GM19328 (cell line): Measurements from ENCODE around the gene ITPK1.
A peak's percentile ranks its signal among the peaks of the same experiment; 100 is the strongest.

Experiments
- ATAC-seq: cut with Tn5 transposase; IDR thresholded peaks from one replicate; pipeline ENCODE4 v1.9.1; 2021; ENCODE audit warnings: mild to moderate bottlenecking, moderate library complexity; ENCODE audit not compliant: unreplicated experiment

ITPK1 gene

GRCh38 chr14:93045965-93046704 is 69.6 kb downstream of the ITPK1 start:
- no peak for ATAC-seq

GRCh38 chr14:93045211-93045674 is 70.5 kb downstream of the ITPK1 start:
- ATAC-seq: no peak

GRCh38 chr14:93044556-93044955 is 71.2 kb downstream of the ITPK1 start:
- ATAC-seq: peak; percentile 52

- no peak for ATAC-seq
Observed at GRCh38 chr14:93044121-93044520, 71.6 kb downstream of the ITPK1 start.

GRCh38 chr14:93042968-93043940 is 72.5 kb downstream of the ITPK1 start:
- no peak for ATAC-seq

- no peak for ATAC-seq
Observed at GRCh38 chr14:93041830-93042229, 73.9 kb downstream of the ITPK1 start.

- no peak for ATAC-seq
Observed at GRCh38 chr14:93040982-93041381, 74.7 kb downstream of the ITPK1 start.

- ATAC-seq: no peak
Observed at GRCh38 chr14:93040443-93040842, 75.3 kb downstream of the ITPK1 start.

- ATAC-seq: no peak
Observed at GRCh38 chr14:93039649-93040315, 75.9 kb downstream of the ITPK1 start.

- no peak for ATAC-seq
Observed at GRCh38 chr14:93037351-93037750, 78.4 kb downstream of the ITPK1 start.

GRCh38 chr14:93036652-93037345 is 78.9 kb downstream of the ITPK1 start:
- ATAC-seq: no peak

GRCh38 chr14:93035917-93036651 is 79.6 kb downstream of the ITPK1 start:
- no peak for ATAC-seq

GRCh38 chr14:93035585-93035916 is 80.2 kb downstream of the ITPK1 start:
- no peak for ATAC-seq

- ATAC-seq: no peak
Observed at GRCh38 chr14:93034671-93034994, 81.1 kb downstream of the ITPK1 start.

- peak; percentile 68 for ATAC-seq
Observed at GRCh38 chr14:93033983-93034670, 81.6 kb downstream of the ITPK1 start.

GRCh38 chr14:93033084-93033982 is 82.4 kb downstream of the ITPK1 start:
- ATAC-seq: no peak

- no peak for ATAC-seq
Observed at GRCh38 chr14:93032421-93032936, 83.2 kb downstream of the ITPK1 start.

- ATAC-seq: no peak
Observed at GRCh38 chr14:93031505-93032315, 84.0 kb downstream of the ITPK1 start.
